HUES6 (cell line): ENCODE results near the gene SNX11.

Experiments
- H3K27ac ChIP-seq: 2 replicates; pipeline ENCODE4 v1.7.0; 2013; ENCODE audit warnings: low read depth, mild to moderate bottlenecking, low read length, inconsistent platforms
- H3K27me3 ChIP-seq: 2 replicates; pipeline ENCODE4 v1.6.1; 2013; ENCODE audit warnings: low read length; ENCODE audit not compliant: control insufficient read depth, insufficient read depth
- H3K36me3 ChIP-seq: 2 replicates; pipeline ENCODE4 v1.6.1; 2013; ENCODE audit warnings: low read length; ENCODE audit not compliant: control insufficient read depth, insufficient read depth
- H3K4me1 ChIP-seq: 2 replicates; pipeline ENCODE4 v1.6.1; 2013; ENCODE audit warnings: low read length; ENCODE audit not compliant: control insufficient read depth, insufficient read depth
- H3K4me3 ChIP-seq: 2 replicates; pipeline ENCODE4 v1.5.1; 2013; ENCODE audit warnings: low read depth, low read length
- H3K9ac ChIP-seq: one replicate; pipeline ENCODE4 v1.6.1; 2013; ENCODE audit warnings: mild to moderate bottlenecking, low read length
- H3K9me3 ChIP-seq: 2 replicates; pipeline ENCODE4 v1.6.1; 2013; ENCODE audit warnings: low read depth, low read length; ENCODE audit not compliant: control insufficient read depth, insufficient read depth

Gene SNX11

DNA sequence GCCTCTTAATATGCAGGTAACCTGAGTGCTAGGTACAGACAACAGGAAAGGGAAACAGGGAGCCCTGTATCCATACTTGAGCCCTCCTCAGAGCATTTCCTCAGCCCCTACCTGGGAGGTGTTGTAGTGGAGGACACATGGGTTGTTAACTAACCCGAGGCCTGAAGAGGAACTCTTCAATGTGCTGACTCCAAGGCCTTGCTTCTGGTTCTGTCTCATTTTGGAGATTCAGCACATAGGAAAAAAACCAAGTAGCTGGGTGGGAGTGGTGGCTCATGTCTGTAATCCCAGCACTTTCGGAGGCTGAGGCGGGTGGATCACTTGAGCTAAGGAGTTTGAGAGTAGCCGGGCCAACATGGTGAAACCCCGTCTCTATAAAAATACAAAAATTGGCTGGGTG lies 24.8 kb downstream of the SNX11 start:
- Histone ChIP-seq H3K36me3 (no peaks in the 10 kb centered on the region), H3K9ac (no peak overlapping the region), H3K9me3 (no peaks in the 10 kb centered on the region), H3K27me3 (no peaks in the 10 kb centered on the region), H3K4me3 (no peak overlapping the region), H3K27ac (no peak overlapping the region), H3K4me1 (peaks cover 9% of the 10 kb centered on the region)

DNA sequence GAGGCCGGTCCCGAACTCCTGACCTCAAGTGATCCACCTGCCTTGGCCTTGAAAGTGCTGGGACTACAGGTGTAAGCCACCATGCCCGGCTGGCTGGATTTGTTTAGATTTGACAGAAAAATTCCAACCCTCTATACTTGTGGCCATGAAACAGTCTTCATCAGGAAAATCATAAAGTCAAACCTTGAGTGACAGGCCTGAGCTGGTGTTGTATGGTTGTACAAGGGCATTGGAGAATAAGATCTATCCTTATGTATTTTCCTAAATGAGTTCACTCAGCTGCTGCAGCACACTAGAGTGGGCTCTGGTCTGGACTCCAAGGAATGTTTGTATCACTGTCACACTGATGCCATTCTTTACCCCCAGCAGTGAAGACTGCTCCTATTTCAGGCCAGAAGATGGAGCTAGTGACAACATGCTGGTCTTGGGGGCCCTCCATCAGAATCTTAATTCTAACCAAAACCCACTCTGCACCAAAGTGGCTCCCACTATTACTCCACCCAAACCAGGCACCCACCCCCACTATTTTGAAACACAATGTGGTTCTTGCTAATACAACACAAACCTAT lies 27.4 kb downstream of the SNX11 start:
- H3K36me3 ChIP-seq, result no peaks in the 10 kb centered on the region

DNA sequence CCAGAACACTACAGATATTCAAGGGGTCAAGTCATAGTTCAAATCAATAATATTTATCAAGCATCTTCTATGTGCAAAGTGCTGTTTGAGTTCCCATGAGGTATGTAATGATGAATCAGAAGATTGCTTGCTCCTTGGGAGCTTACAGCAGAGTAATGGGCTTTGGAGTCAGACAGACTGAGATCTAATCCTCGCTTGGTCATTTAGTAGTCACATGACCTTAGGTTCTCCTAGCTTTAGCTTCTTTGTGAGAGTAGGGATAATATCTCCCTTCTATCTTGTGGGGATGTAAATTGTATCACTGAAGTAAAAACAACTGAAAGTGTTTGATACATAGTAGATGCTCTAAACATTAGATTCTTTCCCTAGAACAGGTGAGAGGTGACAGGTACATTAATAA lies 30.1 kb downstream of the SNX11 start:
- no peak overlapping the region for H3K4me3 ChIP-seq
- no peaks in the 10 kb centered on the region for H3K4me1 ChIP-seq
- no peak overlapping the region for H3K9ac ChIP-seq
- H3K36me3 ChIP-seq, result no peaks in the 10 kb centered on the region
- no peaks in the 10 kb centered on the region for H3K27me3 ChIP-seq
- no peaks in the 10 kb centered on the region for H3K9me3 ChIP-seq
- no peak overlapping the region for H3K27ac ChIP-seq

More for the DNA sequence above, 27.4 kb downstream of the SNX11 start:
- no peak overlapping the region for H3K9ac ChIP-seq
- no peak overlapping the region for H3K27ac ChIP-seq
- H3K27me3 ChIP-seq, result no peaks in the 10 kb centered on the region
- H3K4me1 ChIP-seq, result peaks cover 6% of the 10 kb centered on the region
- H3K9me3 ChIP-seq, result no peaks in the 10 kb centered on the region
- H3K4me3 ChIP-seq, result no peak overlapping the region

GRCh38 chr17:48139944-48140343 lies 32.4 kb downstream of the SNX11 start:
- peaks cover 5% of the 10 kb centered on the region; the same call in 1 of the 2 replicates for H3K4me1 ChIP-seq
- no peak overlapping the region for H3K4me3 ChIP-seq
- H3K9me3 ChIP-seq, result no peaks in the 10 kb centered on the region
- no peak overlapping the region for H3K9ac ChIP-seq
- H3K36me3 ChIP-seq, result no peaks in the 10 kb centered on the region
- H3K27me3 ChIP-seq, result no peaks in the 10 kb centered on the region
- H3K27ac ChIP-seq, result no peak overlapping the region

- Histone ChIP-seq H3K9ac (no peak overlapping the region), H3K27ac (no peak overlapping the region), H3K27me3 (no peaks in the 10 kb centered on the region), H3K36me3 (no peaks in the 10 kb centered on the region), H3K4me1 (peaks cover 5% of the 10 kb centered on the region; the same call in 1 of the 2 replicates), H3K4me3 (no peak overlapping the region), H3K9me3 (no peaks in the 10 kb centered on the region)
Observed at GRCh38 chr17:48143629-48144028, 36.1 kb downstream of the SNX11 start.

- H3K27ac ChIP-seq, result no peak overlapping the region
- H3K27me3 ChIP-seq, result no peaks in the 10 kb centered on the region
- no peak overlapping the region for H3K4me3 ChIP-seq
- H3K9me3 ChIP-seq, result no peaks in the 10 kb centered on the region
- peaks cover 9% of the 10 kb centered on the region for H3K4me1 ChIP-seq
- no peak overlapping the region for H3K9ac ChIP-seq
- H3K36me3 ChIP-seq, result no peaks in the 10 kb centered on the region
Observed at GRCh38 chr17:48144231-48144630, 36.7 kb downstream of the SNX11 start.

DNA sequence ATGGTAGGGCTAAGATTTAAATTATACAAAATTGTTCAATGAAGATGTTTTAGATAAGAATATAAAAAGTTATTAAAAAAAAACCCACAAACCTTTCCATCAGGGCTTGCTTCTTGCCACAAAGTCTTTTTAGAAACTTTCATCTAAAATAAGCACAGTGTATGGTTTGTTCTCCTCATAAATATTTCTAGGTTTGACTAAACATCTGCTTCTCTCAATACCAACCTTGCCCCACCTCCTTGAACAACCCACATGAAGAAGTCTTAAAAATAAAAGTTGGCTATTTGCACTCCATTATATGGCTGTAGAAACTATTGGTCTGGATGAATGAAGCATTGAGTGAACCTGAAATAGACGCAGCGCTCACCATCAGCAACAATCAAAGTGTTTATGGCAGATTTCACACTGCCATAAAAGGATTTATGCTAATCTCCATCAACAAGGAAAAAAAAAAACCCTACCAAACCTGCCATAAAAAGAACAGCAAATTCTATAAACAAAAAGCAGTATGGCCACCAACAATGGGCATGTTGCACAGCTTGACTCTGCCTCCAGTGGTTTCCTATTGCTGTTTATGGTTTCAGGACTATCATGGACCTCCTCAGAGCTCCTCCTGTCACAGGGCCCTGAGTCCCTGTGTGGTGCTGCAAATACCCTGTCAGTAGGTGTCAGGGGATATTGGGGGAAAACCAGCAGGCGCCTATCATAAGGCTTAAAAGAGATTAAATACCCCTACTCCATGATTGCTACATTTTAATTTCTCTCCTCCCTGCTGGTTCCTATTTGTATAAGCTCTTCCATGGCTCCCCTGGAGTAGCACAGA lies 37.6 kb downstream of the SNX11 start:
- no peak overlapping the region for H3K27ac ChIP-seq
- H3K9ac ChIP-seq, result no peak overlapping the region
- H3K27me3 ChIP-seq, result no peaks in the 10 kb centered on the region
- H3K4me3 ChIP-seq, result no peak overlapping the region
- no peaks in the 10 kb centered on the region for H3K9me3 ChIP-seq
- H3K4me1 ChIP-seq, result peaks cover 18% of the 10 kb centered on the region
- no peaks in the 10 kb centered on the region for H3K36me3 ChIP-seq

DNA sequence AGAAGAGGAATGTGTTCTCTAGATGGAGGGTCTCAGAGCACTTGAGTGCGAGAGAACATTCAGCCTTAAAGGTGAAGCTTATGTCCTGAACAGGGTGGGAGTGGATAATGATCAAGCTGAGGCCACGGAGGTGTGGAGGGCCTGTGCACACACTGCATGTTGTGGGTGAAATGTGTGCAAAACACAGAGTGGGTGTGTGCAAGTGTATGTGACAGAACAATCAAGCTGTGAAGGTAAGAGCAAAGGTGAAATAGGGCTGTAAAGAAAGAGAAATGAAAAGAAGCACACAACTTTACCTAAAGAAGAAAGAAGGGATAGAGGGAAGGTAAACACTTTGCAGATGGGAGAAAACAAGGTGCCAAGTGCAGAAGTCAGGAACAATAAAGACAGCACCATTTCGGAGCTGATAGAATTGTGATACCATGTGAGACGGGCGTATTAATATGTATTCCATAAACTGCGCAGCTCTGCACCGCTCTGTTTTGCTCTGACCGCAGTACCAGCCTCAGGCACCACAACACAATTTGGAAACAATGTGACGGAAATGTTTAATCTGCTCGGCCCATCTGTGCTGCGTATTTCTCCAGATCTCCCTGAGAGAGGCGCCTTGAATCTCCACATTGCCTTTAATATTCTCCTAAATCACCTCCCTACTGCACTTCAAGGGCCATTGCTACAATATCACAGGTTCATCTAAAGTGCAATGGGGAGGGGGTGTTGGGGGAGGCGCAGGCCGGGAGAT lies 40.6 kb downstream of the SNX11 start:
- Histone ChIP-seq H3K27ac (no peak overlapping the region), H3K9me3 (no peaks in the 10 kb centered on the region), H3K27me3 (peaks cover 3% of the 10 kb centered on the region; the same call in 1 of the 2 replicates), H3K4me3 (no peak overlapping the region), H3K4me1 (peaks cover 25% of the 10 kb centered on the region), H3K36me3 (no peaks in the 10 kb centered on the region), H3K9ac (no peak overlapping the region)

GRCh38 chr17:48148854-48149786 lies 41.6 kb downstream of the SNX11 start:
- no peaks in the 10 kb centered on the region for H3K9me3 ChIP-seq
- no peak overlapping the region for H3K27ac ChIP-seq
- peaks cover 3% of the 10 kb centered on the region; the same call in 1 of the 2 replicates for H3K27me3 ChIP-seq
- H3K4me3 ChIP-seq, result no peak overlapping the region
- H3K4me1 ChIP-seq, result peaks cover 28% of the 10 kb centered on the region
- no peak overlapping the region for H3K9ac ChIP-seq
- no peaks in the 10 kb centered on the region for H3K36me3 ChIP-seq

DNA sequence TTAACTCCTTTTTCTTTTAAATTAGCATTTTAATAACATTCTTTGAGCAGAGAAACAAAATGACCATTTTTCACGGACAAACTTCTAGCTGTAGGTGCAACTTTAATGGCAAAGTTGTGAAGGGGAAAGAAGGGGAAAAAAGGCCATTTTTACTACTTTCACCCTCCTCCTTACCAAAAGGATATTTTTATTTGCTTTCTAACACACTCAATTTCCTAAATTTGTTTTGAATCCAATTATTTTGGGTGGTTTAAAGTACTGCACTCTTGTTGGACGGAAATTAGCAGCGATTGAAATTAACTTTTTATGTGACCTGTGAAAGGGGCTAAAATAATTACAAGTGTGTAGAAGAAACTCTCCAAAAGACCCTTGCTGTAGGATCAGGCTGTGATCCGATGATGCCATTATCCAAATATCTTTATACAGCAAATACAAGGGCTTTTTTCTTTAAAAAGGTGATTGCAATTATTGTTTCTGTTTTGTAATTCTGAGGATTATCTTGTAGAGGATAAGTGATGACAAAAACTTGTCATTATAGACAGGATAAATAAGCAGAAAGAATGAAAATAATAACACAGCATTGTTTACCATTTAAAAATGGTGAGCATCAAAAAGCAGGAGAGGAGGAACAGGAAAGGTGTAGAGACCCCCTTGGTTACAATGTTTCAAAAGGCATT lies 42.4 kb downstream of the SNX11 start:
- no peaks in the 10 kb centered on the region for H3K9me3 ChIP-seq
- peaks cover 3% of the 10 kb centered on the region; the same call in 1 of the 2 replicates for H3K27me3 ChIP-seq
- no peak overlapping the region for H3K4me3 ChIP-seq
- H3K4me1 ChIP-seq, result peaks cover 31% of the 10 kb centered on the region
- no peak overlapping the region for H3K27ac ChIP-seq
- no peaks in the 10 kb centered on the region for H3K36me3 ChIP-seq
- no peak overlapping the region for H3K9ac ChIP-seq
